Left ventricle myocardium inferior (tissue), 1 donor: ENCODE results near the gene HNRNPH1. TPM values are rescaled to one million over a fixed set of nuclear protein-coding genes. Genes with fewer than 3 reads are reported as not detected.

Source experiments
- DNase-seq: peaks from one replicate; pipeline ENCODE4 v3.0.0-alpha.2; 2020
- H3K27ac ChIP-seq: fragments of 200-600 bp; replicated peaks from 2 replicates; pipeline ENCODE4 v1.8.0; 2021
- H3K27me3 ChIP-seq: fragments of 200-600 bp; 2 replicates; pipeline ENCODE4 v1.8.0; 2021; ENCODE audit warnings: low read depth
- H3K36me3 ChIP-seq: fragments of 200-600 bp; 2 replicates; pipeline ENCODE4 v1.8.0; 2021
- H3K4me1 ChIP-seq: fragments of 200-600 bp; 2 replicates; pipeline ENCODE4 v1.8.0; 2021
- H3K4me3 ChIP-seq: fragments of 200-600 bp; 2 replicates; pipeline ENCODE4 v1.8.0; 2021; ENCODE audit warnings: mild to moderate bottlenecking, moderate library complexity
- H3K9me3 ChIP-seq: fragments of 200-600 bp; replicated peaks from 2 replicates; pipeline ENCODE4 v1.8.0; 2021
- intact Hi-C: fragments of 100-400 bp; cut with micrococcal nuclease; formaldehyde crosslinking; loops from one replicate; pipeline ENCODE4 v1.11.0; 2022
- total RNA-seq: library from RNA; stranded (reverse); fragmentation: NEBNext Ultra II Directional; extraction: Animal tissue kit (Norgen Biotek cat#: 25700); gene quantifications from one replicate; pipeline ENCODE4 v1.2.1, GENCODE V29; 2021
- TF ChIP-seq, protein P1 (sequence below): fragments of 200-600 bp; IDR thresholded peaks from 2 replicates; pipeline ENCODE4 v1.8.0; 2021; ENCODE audit warnings: antibody characterized with exemption, mild to moderate bottlenecking, borderline replicate concordance
- donor health status: DM: no; HTN: yes; CAD: no; lungs with severe emphysema.

Gene HNRNPH1
- total RNA-seq, 1 donor from 2014 or later = 207 TPM

DNA sequence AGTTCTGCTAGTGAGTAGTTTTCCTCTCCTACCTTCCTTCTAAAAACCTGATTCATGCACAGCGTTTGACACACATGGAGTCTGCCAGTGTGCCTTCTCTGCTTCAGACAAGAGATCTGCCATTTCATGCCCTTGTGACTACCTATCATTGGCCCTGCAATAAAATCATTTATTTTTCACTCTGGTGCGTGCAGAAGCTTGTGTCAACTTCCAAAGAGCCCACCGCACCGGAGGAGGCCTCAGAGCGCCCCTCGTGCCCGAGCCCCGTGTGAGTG is 13.7 kb downstream of the HNRNPH1 start:
- Histone ChIP-seq H3K27me3 (no peaks in the 10 kb centered on the region), H3K36me3 (peaks cover 91% of the 10 kb centered on the region), H3K4me3 (no peak overlapping the region), H3K27ac (peak overlapping the region; percentile 54), H3K9me3 (no peaks in the 10 kb centered on the region), H3K4me1 (peaks cover 80% of the 10 kb centered on the region)
- TF ChIP-seq, protein P1, sequence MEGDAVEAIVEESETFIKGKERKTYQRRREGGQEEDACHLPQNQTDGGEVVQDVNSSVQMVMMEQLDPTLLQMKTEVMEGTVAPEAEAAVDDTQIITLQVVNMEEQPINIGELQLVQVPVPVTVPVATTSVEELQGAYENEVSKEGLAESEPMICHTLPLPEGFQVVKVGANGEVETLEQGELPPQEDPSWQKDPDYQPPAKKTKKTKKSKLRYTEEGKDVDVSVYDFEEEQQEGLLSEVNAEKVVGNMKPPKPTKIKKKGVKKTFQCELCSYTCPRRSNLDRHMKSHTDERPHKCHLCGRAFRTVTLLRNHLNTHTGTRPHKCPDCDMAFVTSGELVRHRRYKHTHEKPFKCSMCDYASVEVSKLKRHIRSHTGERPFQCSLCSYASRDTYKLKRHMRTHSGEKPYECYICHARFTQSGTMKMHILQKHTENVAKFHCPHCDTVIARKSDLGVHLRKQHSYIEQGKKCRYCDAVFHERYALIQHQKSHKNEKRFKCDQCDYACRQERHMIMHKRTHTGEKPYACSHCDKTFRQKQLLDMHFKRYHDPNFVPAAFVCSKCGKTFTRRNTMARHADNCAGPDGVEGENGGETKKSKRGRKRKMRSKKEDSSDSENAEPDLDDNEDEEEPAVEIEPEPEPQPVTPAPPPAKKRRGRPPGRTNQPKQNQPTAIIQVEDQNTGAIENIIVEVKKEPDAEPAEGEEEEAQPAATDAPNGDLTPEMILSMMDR = no peak
- DNase-seq = no peak
- intact Hi-C loops = no loop called here

DNA sequence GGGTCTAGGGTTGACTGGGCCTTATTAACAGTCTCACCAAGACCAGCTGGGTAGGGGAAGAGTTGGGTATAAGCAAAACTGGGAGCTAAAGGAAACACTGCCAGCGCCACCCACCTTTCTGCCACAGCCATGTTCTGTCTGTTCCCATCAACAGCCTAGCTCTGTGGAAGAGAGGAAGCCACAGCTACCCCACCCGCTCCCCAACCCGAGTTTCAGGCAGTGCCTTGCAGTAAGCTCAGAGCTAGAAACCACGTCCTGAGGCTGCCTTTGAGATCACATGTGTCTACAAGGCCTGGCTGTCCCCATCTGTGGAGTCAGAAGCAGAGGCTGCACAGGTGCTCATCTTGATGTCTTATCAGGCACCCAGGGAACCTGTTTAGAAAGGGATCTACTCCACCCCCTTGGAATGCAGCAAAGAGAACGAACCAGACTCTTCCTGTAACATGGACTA is 15.3 kb downstream of the HNRNPH1 start:
- peaks cover 68% of the 10 kb centered on the region for H3K4me1 ChIP-seq
- TF ChIP-seq, protein P1 = no peak
- no peak overlapping the region for H3K4me3 ChIP-seq
- DNase-seq = no peak
- no peaks in the 10 kb centered on the region for H3K27me3 ChIP-seq
- intact Hi-C loops = no loop called here
- H3K36me3 ChIP-seq = peaks cover 79% of the 10 kb centered on the region
- peak overlapping the region; percentile 37 for H3K27ac ChIP-seq
- H3K9me3 ChIP-seq = no peaks in the 10 kb centered on the region

DNA sequence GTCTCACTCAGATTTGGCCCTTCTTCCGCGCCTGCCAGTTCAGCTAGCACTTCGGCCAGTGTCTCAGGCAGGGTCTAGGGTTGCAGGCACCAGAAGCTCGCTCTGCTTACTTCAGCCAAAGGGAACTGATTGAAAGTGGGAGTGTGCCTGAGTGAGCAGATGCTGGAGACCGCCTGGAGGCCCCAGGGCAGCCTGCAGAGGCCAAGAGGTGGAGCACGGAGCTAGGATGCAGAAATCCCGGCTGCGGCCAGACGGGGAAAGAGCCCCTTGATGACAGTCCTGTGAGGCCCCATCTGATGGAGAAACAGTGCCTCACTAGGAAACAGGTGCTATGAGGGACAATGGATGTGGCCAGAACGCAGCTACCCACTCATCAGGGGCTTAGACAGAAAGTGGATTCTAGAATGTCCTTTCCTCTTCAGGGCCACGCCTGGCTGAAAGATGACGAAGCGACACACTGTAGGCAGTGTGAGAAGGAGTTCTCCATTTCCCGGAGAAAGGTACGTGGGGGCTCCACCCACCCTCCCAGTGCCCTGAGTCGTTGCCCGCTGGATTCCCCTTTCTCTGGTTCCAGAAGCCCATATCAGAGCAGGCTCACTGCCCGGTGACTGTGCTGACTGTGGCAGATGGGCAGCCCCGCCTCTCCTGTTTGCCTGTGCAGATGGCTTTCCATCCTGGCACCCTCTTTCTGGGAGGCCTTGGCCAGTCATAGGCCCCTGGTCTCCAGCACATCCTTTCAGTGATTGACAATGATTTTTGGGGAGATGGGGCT is 16.1 kb downstream of the HNRNPH1 start:
- intact Hi-C loops = no loop called here
- TF ChIP-seq, protein P1 = no peak
- DNase-seq = peak; percentile 60
- Histone ChIP-seq H3K4me1 (peaks cover 60% of the 10 kb centered on the region), H3K36me3 (peaks cover 79% of the 10 kb centered on the region), H3K9me3 (no peaks in the 10 kb centered on the region), H3K4me3 (no peak overlapping the region), H3K27me3 (no peaks in the 10 kb centered on the region), H3K27ac (peak overlapping the region; percentile 37)

DNA sequence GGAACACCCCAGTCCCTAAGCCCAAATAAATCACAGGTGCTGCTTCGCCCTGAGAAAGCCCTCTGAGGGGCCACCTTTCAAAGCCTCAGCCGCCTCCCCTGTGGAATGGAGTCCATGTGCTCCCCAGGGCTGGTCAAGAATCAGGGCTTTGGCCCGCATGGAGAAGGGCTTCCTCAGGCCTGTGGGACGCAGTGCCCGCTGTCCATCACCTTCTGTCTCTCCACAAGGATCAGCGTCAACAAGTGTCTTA is 16.6 kb downstream of the HNRNPH1 start:
- intact Hi-C loops = no loop called here
- no peak for DNase-seq
- TF ChIP-seq, protein P1 = no peak
- H3K27ac ChIP-seq = peak overlapping the region; percentile 37
- H3K9me3 ChIP-seq = no peaks in the 10 kb centered on the region
- no peak overlapping the region for H3K4me3 ChIP-seq
- peaks cover 80% of the 10 kb centered on the region for H3K36me3 ChIP-seq
- peaks cover 57% of the 10 kb centered on the region for H3K4me1 ChIP-seq
- no peaks in the 10 kb centered on the region for H3K27me3 ChIP-seq

DNA sequence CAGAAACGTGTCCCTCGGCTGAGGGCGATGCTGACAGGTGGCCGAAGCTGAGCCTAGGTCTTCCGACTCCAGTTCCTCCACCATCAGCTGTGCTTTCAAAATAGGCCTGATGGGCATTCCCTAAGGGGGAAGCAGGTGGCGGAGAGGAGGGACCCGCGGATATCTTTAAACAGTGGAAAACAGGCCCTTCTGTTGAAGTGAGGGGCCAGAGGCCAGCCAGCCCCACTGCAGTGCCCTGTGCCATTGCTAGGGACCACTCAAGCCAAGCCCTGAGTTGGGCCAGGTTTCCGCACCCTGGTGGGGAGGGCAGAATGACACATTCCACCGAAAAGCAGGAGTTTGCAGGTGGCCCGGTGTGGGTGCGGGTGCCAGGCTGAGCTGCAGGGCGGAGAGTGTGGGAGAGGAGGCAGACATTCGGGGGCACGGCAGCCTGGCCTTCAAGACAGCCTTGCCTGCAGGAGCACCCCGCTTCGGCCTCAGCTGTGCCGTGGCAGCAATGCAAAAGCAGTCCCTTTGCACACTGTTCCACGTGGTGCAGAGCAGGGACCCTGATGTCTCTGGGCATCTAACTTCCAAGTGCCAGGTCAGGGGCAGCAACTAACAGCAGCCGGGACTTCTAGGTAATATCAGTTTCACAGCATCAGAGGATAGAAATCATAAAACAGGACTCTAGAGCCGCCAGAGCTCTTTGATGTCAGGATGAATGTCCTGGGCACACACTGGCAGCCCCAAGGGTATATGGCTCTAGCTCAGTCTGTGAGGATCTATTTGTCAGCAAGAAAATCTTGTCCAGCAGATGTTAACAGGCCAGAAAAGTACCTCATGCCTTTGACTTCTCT is 17.2 kb downstream of the HNRNPH1 start:
- Histone ChIP-seq H3K9me3 (no peaks in the 10 kb centered on the region), H3K4me1 (peaks cover 52% of the 10 kb centered on the region), H3K27me3 (no peaks in the 10 kb centered on the region), H3K27ac (no peak overlapping the region), H3K4me3 (no peak overlapping the region), H3K36me3 (peaks cover 80% of the 10 kb centered on the region)
- DNase-seq = no peak
- TF ChIP-seq, protein P1 = no peak
- intact Hi-C loops = no loop called here
